ENCODE data around the gene CCDC30.

The CCDC30 gene

GRCh38 chr1:42462828-42463763, at the start of gene CCDC30:
CCDC30 (plus strand) TSS chr1:42463286; CDS start chr1:42480552, 17,266 bp downstream.
- peak; percentile 87 for DNase-seq (ENCODE audit: low read depth)

- DNase-seq (ENCODE audit: low read depth), result no peak
Measured at GRCh38 chr1:42414551-42415496, 48.3 kb upstream of the CCDC30 start.

GRCh38 chr1:42417166-42417565, 45.9 kb upstream of the CCDC30 start:
- DNase-seq (ENCODE audit: low read depth), result no peak

- no peak for DNase-seq (ENCODE audit: low read depth)
Measured at GRCh38 chr1:42418516-42418915, 44.6 kb upstream of the CCDC30 start.

GRCh38 chr1:42419126-42419821, 43.8 kb upstream of the CCDC30 start:
- no peak for DNase-seq (ENCODE audit: low read depth)

- no peak for DNase-seq (ENCODE audit: low read depth)
Measured at GRCh38 chr1:42420121-42420520, 43.0 kb upstream of the CCDC30 start.

- no peak for DNase-seq (ENCODE audit: low read depth)
Measured at GRCh38 chr1:42420911-42421585, 42.0 kb upstream of the CCDC30 start.

- no peak for DNase-seq (ENCODE audit: low read depth)
Measured at GRCh38 chr1:42422737-42423136, 40.3 kb upstream of the CCDC30 start.

GRCh38 chr1:42423681-42424080, 39.4 kb upstream of the CCDC30 start:
- DNase-seq (ENCODE audit: low read depth), result no peak

GRCh38 chr1:42424201-42424600, 38.9 kb upstream of the CCDC30 start:
- no peak for DNase-seq (ENCODE audit: low read depth)

- DNase-seq (ENCODE audit: low read depth), result no peak
Measured at GRCh38 chr1:42427240-42427639, 35.8 kb upstream of the CCDC30 start.

GRCh38 chr1:42429603-42430002, 33.5 kb upstream of the CCDC30 start:
- no peak for DNase-seq (ENCODE audit: low read depth)

- DNase-seq (ENCODE audit: low read depth), result no peak
Measured at GRCh38 chr1:42430286-42431135, 32.6 kb upstream of the CCDC30 start.

- DNase-seq (ENCODE audit: low read depth), result no peak
Measured at GRCh38 chr1:42431514-42431913, 31.6 kb upstream of the CCDC30 start.

GRCh38 chr1:42432714-42433113, 30.4 kb upstream of the CCDC30 start:
- DNase-seq (ENCODE audit: low read depth), result no peak

- no peak for DNase-seq (ENCODE audit: low read depth)
Measured at GRCh38 chr1:42433369-42433768, 29.7 kb upstream of the CCDC30 start.

- DNase-seq (ENCODE audit: low read depth), result no peak
Measured at GRCh38 chr1:42434340-42434739, 28.7 kb upstream of the CCDC30 start.

- no peak for DNase-seq (ENCODE audit: low read depth)
Measured at GRCh38 chr1:42439940-42440339, 23.1 kb upstream of the CCDC30 start.

- DNase-seq (ENCODE audit: low read depth), result no peak
Measured at GRCh38 chr1:42442662-42443061, 20.4 kb upstream of the CCDC30 start.

- no peak for DNase-seq (ENCODE audit: low read depth)
Measured at GRCh38 chr1:42449256-42449655, 13.8 kb upstream of the CCDC30 start.

- DNase-seq (ENCODE audit: low read depth), result no peak
Measured at GRCh38 chr1:42450061-42450460, 13.0 kb upstream of the CCDC30 start.

Data from stimulated activated CD8-positive, alpha-beta memory T cell treated with anti-CD3 and anti-CD28 coated beads, Interleukin-7, amount 100 ng/mL, for 24 hours (primary cell).